ENCODE measurements around the gene NRIP2.

DNA sequence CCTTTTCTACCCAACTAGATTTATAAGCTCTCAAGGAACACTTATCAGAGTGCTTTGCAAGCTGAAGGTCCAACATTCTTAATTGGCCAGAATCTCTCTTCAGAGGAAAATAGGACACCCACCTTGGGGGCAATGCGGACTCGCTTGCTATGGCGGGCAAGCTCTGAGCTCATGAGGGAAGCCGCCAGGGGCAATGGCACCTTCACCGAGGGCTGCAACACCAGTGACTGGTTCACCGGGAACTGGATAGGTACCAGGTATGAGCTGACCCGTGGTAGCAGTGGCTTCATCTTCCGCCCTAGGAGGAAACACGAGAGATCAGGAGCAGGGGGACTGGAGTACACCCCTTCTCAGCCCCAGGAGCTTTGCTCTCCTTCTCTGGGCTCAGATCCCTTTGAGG, 29.4 kb upstream of the NRIP2 start:
- TF ChIP-seq CTCF (IDR thresholded peaks at IDR 0.05; ENCODE audit: borderline replicate concordance, extremely low read depth, low read length, poor library complexity, severe bottlenecking), result no peak
- no peak for TF ChIP-seq EZH2 (IDR thresholded peaks at IDR 0.05; ENCODE audit: borderline replicate concordance, low read depth, low read length, severe bottlenecking)

Measured in DND-41 (cell line).